HUES64 (cell line): ENCODE results near the gene PSAT1.

ENCODE experiments used
- H3K27ac ChIP-seq: 2 replicates; pipeline ENCODE4 v1.7.0; 2013; ENCODE audit warnings: low read depth, low read length, inconsistent platforms
- H3K27me3 ChIP-seq: 2 replicates; pipeline ENCODE4 v1.6.1; 2013; ENCODE audit warnings: mild to moderate bottlenecking, low read length; ENCODE audit not compliant: insufficient read depth
- H3K36me3 ChIP-seq: 2 replicates; pipeline ENCODE4 v1.6.1; 2013; ENCODE audit warnings: mild to moderate bottlenecking, low read length; ENCODE audit not compliant: insufficient read depth
- H3K4me1 ChIP-seq: 2 replicates; pipeline ENCODE4 v1.6.1; 2013; ENCODE audit warnings: mild to moderate bottlenecking, low read length, moderate library complexity; ENCODE audit not compliant: insufficient read depth
- H3K4me3 ChIP-seq: 2 replicates; pipeline ENCODE4 v1.5.1; 2013; ENCODE audit warnings: mild to moderate bottlenecking, low read length, moderate library complexity
- H3K9ac ChIP-seq: 2 replicates; pipeline ENCODE4 v1.6.1; 2013; ENCODE audit warnings: mild to moderate bottlenecking, low read depth, low read length
- H3K9me3 ChIP-seq: 2 replicates; pipeline ENCODE4 v1.6.1; 2013; ENCODE audit warnings: low read depth, low read length; ENCODE audit not compliant: insufficient read depth
- WGBS: fragments of 150-250, 120-280 bp; methylation state at CpG from one replicate; pipeline ENCODE4 v1.1.7; 2013; ENCODE audit warnings: missing lambda C conversion rate; 5-methylcytosine and 5-hydroxymethylcytosine counted together

Gene PSAT1

GRCh38 chr9:78370991-78371390, 74.1 kb downstream of the PSAT1 start:
- H3K9ac ChIP-seq: no peak overlapping the region
- H3K36me3 ChIP-seq: no peaks in the 10 kb centered on the region
- no peaks in the 10 kb centered on the region for H3K9me3 ChIP-seq
- no peaks in the 10 kb centered on the region for H3K27me3 ChIP-seq
- no peak overlapping the region for H3K4me3 ChIP-seq
- 93% methylated on average over 7 of the region's 7 CpGs for WGBS
- peaks cover 14% of the 10 kb centered on the region; the same call in 1 of the 2 replicates for H3K4me1 ChIP-seq
- no peak overlapping the region for H3K27ac ChIP-seq

DNA sequence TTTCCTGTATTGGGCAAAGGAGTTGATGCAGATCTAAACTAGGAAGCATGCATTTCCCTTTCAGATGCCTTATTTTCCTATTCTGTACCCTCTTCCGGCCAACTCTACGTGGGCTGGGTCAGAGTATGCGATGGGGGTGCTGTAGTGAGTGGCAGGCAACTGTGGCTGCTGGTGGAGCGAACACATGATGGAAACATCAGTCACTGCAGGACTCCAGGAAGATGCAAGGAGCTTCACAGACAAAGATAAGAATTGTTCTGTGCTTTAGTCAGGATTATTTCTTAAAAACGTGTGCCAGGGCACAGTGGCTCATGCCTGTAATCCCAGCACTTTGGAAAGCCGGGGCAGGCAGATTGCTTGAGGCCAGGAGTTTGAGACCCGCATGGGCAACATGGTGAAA, 75.1 kb downstream of the PSAT1 start:
- no peaks in the 10 kb centered on the region for H3K27me3 ChIP-seq
- no peaks in the 10 kb centered on the region for H3K36me3 ChIP-seq
- no peak overlapping the region for H3K27ac ChIP-seq
- WGBS: 89% methylated on average over 7 of the region's 7 CpGs
- H3K9me3 ChIP-seq: no peaks in the 10 kb centered on the region
- peaks cover 7% of the 10 kb centered on the region; the same call in 1 of the 2 replicates for H3K4me1 ChIP-seq
- no peak overlapping the region for H3K4me3 ChIP-seq
- H3K9ac ChIP-seq: no peak overlapping the region
